ENCODE data around the gene APOBEC4.

Gene APOBEC4

GRCh38 chr1:183674339-183674738 lies 21.2 kb upstream of the APOBEC4 start:
- DNase-seq, result no peak

GRCh38 chr1:183673605-183674323 lies 20.6 kb upstream of the APOBEC4 start:
- no peak for DNase-seq

GRCh38 chr1:183670169-183670568 lies 17.1 kb upstream of the APOBEC4 start:
- no peak for DNase-seq

- DNase-seq, result no peak
Observed at GRCh38 chr1:183656355-183656754, 3.2 kb upstream of the APOBEC4 start.

GRCh38 chr1:183655562-183656075 lies 2.5 kb upstream of the APOBEC4 start:
- peak; percentile 69 for DNase-seq

GRCh38 chr1:183654706-183655105 lies 1.6 kb upstream of the APOBEC4 start:
- DNase-seq, result no peak

- DNase-seq, result no peak
Observed at GRCh38 chr1:183653876-183654451, 848 bp upstream of the APOBEC4 start.

GRCh38 chr1:183653462-183653794 lies 312 bp upstream of the APOBEC4 start:
- no peak for DNase-seq

GRCh38 chr1:183652107-183652506 lies 1.0 kb downstream of the APOBEC4 start:
- DNase-seq, result no peak

GRCh38 chr1:183651612-183652011 lies 1.5 kb downstream of the APOBEC4 start:
- DNase-seq, result no peak

- DNase-seq, result no peak
Observed at GRCh38 chr1:183648042-183648441, 5.1 kb downstream of the APOBEC4 start.

- DNase-seq, result no peak
Observed at GRCh38 chr1:183646776-183647175, 6.3 kb downstream of the APOBEC4 start.

GRCh38 chr1:183645531-183645930 lies 7.6 kb downstream of the APOBEC4 start:
- no peak for DNase-seq

GRCh38 chr1:183642166-183642565 lies 10.9 kb downstream of the APOBEC4 start:
- no peak for DNase-seq

GRCh38 chr1:183640193-183640592 lies 12.9 kb downstream of the APOBEC4 start:
- no peak for DNase-seq

GRCh38 chr1:183638649-183639387 lies 14.3 kb downstream of the APOBEC4 start:
- no peak for DNase-seq

- no peak for DNase-seq
Observed at GRCh38 chr1:183636783-183637182, 16.3 kb downstream of the APOBEC4 start.

GRCh38 chr1:183636334-183636682 lies 16.8 kb downstream of the APOBEC4 start:
- DNase-seq, result no peak

- peak; percentile 89 for DNase-seq
Observed at GRCh38 chr1:183635606-183636333, 17.3 kb downstream of the APOBEC4 start, which contains the start of gene ARPC5. ARPC5 (minus strand) TSS chr1:183635783; CDS start chr1:183635659, 124 bp downstream.

GRCh38 chr1:183635099-183635605 lies 18.0 kb downstream of the APOBEC4 start:
- peak; percentile 6 for DNase-seq

- DNase-seq, result no peak
Observed at GRCh38 chr1:183634429-183635065, 18.6 kb downstream of the APOBEC4 start.

GRCh38 chr1:183633676-183634343 lies 19.3 kb downstream of the APOBEC4 start:
- peak; percentile 27 for DNase-seq

Measured in effector CD4-positive, alpha-beta T cell (primary cell).